Stromal cell of bone marrow (primary cell): ENCODE measurements around the gene DNAJC1.

Experiments used
- DNase-seq: peaks from one replicate; pipeline ENCODE4 v3.0.0-alpha.2; 2012; ENCODE audit warnings: low read depth

The DNAJC1 gene

GRCh38 chr10:22006379-22006884 lies 2.9 kb upstream of the DNAJC1 start:
- no peak for DNase-seq

DNA sequence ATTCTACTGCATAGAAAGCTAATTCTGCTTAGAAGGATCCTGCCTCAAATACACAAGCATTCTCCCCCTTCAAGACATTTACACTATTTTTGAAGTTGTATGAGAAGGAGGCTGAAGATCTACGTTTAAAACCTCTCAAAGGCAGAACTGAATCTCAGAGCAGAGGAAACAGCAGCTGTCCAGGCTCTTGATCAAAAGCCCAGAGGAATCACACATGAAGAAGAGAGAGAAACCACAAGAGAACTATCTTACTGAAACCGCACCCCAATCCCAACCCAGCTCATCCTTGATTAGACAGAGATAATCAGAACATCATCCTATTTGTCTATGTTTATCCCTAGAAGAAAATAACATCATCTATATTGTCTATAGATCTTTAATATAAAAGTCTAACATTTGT lies 2.2 kb upstream of the DNAJC1 start:
- DNase-seq, result no peak

DNA sequence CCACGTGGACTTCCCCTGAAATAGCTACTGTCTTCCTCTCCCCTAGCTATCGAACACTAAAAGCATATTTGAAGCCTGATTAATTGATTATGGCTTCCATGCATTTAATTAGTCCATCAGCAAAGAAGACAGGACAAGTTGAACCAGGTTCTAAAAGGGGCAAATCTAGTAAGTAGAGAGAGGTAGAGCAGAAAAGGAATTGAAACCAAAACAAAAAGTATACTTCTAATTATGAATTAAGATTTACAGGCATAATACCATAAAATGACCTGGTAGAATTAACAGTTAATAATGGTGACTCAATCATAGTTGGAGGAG lies 393 bp upstream of the DNAJC1 start:
- DNase-seq, result no peak

- peak; percentile 44 for DNase-seq
Measured at GRCh38 chr10:22002591-22003176, 846 bp downstream of the DNAJC1 start.

- no peak for DNase-seq
Measured at GRCh38 chr10:21995557-21995956, 8.0 kb downstream of the DNAJC1 start.

GRCh38 chr10:21993360-21994001 lies 10.0 kb downstream of the DNAJC1 start:
- DNase-seq, result no peak

GRCh38 chr10:21991785-21992184 lies 11.7 kb downstream of the DNAJC1 start:
- DNase-seq, result no peak

DNA sequence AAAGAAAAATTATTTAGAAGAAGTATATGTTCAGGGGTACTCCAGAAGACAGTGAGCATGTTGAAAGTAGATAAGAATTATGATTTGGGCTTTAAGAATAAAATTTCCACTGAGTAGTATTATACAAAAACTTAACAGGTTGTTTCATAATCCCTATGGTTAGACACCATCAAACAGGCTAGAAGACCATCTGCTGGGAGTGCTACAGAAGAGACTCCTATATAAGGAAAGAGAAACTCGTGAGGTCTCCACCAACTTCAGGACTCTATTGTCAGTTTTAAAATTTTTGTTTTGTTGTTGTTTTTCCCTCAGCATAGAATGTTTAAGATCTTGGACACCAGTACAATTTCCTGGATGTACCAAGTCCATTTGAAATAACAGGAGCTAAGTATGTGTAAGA lies 13.1 kb downstream of the DNAJC1 start:
- DNase-seq, result no peak

- peak; percentile 36 for DNase-seq
Measured at GRCh38 chr10:21989453-21990154, 13.9 kb downstream of the DNAJC1 start.

- peak; percentile 49 for DNase-seq
Measured at GRCh38 chr10:21985541-21985940, 18.0 kb downstream of the DNAJC1 start.

DNA sequence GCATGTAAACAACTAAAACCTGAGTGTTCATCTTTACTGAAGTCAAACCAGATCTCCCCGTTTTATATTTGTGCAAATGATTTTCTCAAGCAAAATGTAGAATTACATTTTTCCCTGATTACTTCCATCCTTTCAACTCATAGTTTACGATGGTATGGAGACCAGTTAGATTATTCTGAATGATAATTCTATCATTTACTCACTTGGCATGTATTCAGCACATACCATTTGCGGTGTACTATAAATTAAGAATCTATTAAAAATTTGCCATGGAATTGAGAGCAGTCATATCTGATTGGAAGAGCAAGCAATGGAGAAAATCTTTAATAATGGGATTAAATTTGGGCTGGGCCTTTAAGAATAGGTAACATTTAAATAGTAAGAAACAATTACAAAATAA lies 22.4 kb downstream of the DNAJC1 start:
- no peak for DNase-seq

DNA sequence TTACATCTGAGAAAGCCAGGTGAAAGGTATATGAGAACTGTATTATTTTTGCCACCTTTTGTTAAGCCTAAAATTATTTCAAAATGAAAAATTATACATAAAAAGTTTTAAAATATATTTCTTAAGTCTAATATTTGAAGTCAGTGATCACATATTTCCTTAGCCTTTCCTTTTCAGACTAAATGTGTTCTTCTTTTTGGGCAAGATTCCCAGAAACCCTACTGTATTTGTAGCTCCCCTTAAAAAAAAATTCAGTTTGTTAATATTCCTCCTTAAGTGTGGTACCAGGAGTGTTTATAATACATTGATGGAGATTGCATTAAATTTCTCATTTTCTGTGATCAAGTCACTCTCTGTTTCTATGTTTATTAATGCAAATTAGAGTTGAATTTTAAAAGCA lies 22.8 kb downstream of the DNAJC1 start:
- DNase-seq, result no peak

GRCh38 chr10:21978191-21978862 lies 25.2 kb downstream of the DNAJC1 start:
- no peak for DNase-seq

- DNase-seq, result no peak
Measured at GRCh38 chr10:21976739-21977138, 26.8 kb downstream of the DNAJC1 start.

GRCh38 chr10:21976280-21976679 lies 27.2 kb downstream of the DNAJC1 start:
- DNase-seq, result no peak

GRCh38 chr10:21975378-21975990 lies 28.0 kb downstream of the DNAJC1 start:
- no peak for DNase-seq

- DNase-seq, result no peak
Measured at GRCh38 chr10:21972584-21972983, 30.9 kb downstream of the DNAJC1 start.

- no peak for DNase-seq
Measured at GRCh38 chr10:21969326-21970287, 33.9 kb downstream of the DNAJC1 start.

DNA sequence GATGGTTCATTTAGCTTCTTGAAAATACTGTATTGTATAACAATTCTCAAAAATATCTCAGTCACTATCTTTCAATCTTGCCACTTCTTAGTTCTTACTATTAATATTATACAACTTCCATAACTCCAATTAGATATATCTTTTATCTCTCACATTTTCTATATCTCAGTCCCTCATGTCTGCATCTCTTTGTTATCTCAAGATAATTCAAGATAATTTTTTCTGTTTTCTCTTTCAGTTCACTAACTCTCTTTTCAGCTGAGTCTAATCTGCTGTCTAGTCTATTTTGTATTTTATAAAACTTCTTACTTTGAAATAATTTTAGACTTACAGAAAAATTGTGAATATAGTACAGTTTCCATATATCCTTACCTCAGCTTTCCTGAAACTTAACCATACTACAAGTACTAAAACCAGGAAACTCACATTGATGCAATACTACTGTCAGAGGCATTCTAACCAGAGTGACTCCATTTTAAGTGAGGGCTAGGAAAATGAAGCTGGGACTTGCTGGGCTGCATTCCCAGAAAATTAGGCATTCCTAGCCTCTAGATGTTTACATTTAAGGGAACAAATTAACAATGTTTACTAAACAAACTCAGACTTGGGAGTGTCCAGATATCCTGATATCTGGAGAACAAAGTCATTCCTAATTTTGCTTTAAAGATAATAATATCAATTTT lies 38.4 kb downstream of the DNAJC1 start:
- no peak for DNase-seq

GRCh38 chr10:21962358-21962757 lies 41.2 kb downstream of the DNAJC1 start:
- no peak for DNase-seq

DNA sequence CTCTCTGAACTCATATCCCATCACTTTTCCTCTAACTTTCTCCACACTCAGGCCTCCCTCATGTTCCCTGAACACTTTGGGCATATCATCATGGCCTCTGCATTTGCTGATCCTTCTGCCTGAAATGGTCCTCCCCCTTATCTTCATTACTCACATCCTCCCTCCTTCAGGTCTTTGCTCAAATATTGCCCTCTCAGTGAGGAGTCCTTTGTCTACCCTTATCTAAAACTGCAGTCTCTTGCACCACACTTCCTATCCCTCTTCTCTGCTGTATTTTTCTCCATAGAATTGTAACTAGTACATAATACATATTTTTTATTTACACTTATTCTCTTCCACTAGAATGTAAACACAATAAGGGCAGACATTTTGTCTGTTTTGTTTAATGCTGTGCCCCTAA lies 41.7 kb downstream of the DNAJC1 start:
- DNase-seq, result no peak
